GM19240 (cell line): ENCODE data around the gene XYLT1.
A peak's percentile ranks its signal among the peaks of the same experiment; 100 is the strongest.
"Not testable (repeated sequence)": the region's sequence is repeated elsewhere in the genome, so short reads cannot be mapped to it uniquely, and the experiment has no call there.

ENCODE experiments used
- DNase-seq: peaks from one replicate; pipeline ENCODE4 v3.0.0; 2011; ENCODE audit warnings: low spot score; ENCODE audit not compliant: insufficient read length

XYLT1 gene

DNA sequence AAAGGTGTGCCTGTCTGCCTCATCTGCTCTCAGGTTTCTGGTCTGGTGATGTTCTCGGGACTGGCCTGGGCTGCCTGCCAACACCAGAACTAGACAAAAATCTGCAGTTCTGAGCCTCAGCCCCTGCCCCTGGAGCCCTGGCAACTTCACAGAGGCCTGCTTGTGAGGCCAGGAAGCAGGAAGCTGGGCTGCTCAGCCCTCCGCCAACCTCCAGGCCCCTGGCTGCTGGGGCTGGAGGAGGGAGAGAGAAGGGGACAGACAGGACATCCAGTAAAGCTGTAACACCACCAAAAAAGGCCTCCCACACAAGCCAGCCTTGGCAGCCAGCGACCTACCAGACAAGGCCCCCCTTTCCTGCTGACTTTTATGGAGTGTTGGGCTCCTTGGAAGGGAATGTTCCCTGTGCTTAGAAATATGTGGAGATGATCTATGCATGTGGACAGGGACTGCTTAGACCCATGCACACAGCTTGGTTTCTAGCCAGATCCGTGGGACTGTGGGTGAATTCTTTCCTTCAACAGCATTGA lies 157.6 kb downstream of the XYLT1 start:
- no peak for DNase-seq

DNA sequence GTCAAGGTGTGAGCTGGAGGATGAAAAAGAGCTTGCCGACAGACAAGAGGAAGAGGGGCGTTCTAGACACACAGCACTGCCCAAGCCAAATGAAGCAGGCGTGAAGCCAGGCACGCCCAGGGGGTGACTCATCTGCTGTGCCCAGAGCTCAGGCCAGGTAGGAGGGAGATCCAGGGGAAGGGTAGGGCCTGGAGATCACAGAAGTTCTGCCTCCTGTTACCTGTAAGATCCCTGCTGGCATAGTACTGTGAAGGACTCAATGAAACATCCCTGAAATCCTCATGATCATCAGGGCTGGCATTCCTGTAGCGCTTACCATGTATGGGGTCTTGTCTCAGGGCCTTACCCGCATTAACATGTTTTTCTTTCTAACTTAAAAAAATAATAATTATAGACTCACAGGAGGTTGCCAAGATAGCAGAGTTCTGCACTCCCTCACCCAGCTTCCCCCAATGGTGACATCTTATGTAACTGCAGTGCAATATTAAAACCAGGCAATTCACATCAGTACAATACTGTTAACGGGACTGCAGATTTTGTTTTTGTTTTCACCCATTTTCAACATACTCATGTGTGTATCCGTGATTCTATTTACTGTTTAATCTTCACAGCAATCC lies 158.6 kb downstream of the XYLT1 start:
- no peak for DNase-seq

- DNase-seq, result no peak
Observed at GRCh38 chr16:17311333-17312093, 159.2 kb downstream of the XYLT1 start.

DNA sequence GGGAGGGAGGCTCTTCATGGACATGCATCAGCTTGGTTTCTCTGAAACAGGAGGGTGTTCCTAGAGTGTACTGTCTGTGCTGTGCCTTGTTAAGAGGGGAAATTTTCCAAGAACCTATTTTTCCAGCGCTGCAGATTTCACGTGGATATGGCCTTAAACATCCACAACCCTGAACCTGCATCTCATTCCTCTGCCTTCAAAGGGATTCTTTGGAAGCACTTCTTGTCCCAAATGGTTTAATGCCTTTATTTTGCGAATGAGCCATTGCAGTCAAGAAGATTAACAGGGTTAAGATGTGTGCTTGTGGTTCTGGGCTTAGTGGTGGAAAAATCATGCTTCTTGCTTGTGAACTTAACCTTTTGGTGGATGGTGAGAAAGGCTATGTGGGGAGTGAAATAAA lies 161.2 kb downstream of the XYLT1 start:
- DNase-seq, result no peak

DNA sequence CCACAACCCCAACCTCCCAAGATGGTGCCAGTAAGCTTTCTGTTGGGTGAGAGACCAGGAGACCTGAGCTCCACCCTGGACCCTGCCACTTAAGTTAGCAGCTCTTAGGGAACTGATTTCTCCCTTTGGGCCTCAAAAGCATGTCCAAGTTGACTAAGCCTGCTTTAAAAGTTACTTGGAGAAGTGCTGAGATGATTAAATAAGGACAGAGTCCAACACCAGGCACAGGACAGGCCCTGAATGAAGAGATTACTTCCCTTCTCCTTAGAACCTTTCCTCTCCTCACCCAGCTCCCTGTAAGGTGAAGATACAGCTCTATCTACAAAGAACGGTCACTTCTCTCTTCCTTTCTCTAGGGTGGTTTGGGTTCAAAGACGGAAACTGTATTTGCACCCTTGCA lies 162.6 kb downstream of the XYLT1 start:
- no peak for DNase-seq

GRCh38 chr16:17307504-17307903 lies 163.3 kb downstream of the XYLT1 start:
- no peak for DNase-seq

GRCh38 chr16:17306745-17307144 lies 164.0 kb downstream of the XYLT1 start:
- no peak for DNase-seq

DNA sequence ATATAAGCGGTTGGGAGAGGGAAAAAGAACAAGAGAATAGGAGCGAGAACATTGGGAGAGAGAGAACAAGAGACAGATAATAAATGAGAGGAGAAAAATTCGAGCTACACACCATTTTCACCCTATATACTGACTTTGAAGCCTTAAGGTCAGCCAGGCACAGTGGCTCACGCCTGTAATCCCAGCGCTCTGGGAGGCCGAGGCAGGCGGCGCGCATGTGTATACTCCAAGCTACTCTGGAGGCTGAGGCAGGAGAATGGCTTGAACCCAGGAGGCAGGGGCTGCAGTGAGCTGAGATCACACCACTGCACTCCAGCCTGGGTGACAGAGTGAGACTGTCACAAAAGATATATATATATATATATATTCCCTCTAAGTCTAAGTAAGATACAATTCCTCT lies 164.5 kb downstream of the XYLT1 start:
- DNase-seq, result not testable (repeated sequence)

GRCh38 chr16:17305694-17306093 lies 165.1 kb downstream of the XYLT1 start:
- peak; percentile 23 for DNase-seq

GRCh38 chr16:17304491-17305119 lies 166.2 kb downstream of the XYLT1 start:
- no peak for DNase-seq

GRCh38 chr16:17304106-17304490 lies 166.7 kb downstream of the XYLT1 start:
- DNase-seq, result no peak

DNA sequence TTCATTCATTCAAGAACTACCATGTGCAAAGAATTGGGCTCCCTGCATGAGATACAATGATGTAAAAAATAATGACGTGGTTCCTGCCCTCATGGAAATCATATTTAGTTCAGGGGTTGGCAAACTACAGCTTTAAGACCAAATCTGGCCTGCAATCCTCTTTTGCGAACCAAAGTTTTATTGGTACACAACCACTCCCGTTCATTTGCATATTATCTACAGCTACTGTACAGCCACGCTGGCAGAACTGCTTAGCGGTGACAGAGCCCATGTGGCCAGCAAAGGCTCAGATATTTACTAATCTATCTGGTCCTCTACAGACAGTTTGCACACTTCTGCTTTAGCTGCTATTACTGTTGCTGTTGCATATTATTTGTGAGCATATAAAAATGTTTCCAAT lies 167.7 kb downstream of the XYLT1 start:
- DNase-seq, result no peak

DNA sequence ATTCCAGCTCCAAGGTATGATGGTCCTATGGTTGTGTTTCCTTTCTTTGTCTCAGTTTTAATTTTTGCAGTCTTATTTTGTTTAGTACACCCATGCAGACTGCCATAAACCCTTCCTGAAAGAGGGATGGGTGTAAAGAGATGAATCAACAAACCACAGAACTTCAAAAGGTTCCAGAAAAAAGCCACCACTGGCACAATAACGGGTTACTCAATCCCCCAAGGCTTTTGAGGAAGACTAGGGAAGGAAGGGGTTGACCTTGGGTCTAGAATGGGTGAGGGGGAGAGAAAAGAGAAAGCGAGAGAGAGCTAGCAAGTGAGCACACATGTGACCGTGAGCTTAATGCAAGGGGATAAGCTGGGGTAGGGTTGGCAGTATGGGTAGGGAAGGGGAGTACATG lies 168.1 kb downstream of the XYLT1 start:
- no peak for DNase-seq

- DNase-seq, result no peak
Observed at GRCh38 chr16:17302214-17302613, 168.5 kb downstream of the XYLT1 start.

GRCh38 chr16:17301593-17302135 lies 169.1 kb downstream of the XYLT1 start:
- peak; percentile 70 for DNase-seq

DNA sequence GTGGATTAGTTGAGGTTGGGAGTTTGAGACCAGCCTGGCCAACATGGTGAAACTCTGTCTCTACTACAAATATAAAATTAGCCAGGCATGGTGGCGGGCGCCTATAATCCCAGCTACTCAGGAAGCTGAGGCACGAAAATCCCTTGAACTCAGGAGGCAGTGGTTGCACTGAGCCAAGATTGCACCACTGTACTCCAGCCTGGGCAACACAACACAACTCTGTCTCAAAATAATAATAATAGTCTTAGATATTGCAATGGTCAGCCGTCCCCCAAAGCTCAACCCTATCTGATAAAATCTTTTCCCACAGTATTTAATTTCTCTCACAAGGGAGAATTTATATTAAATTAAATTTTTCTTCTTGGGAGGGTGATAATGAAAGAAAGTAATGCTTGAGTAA lies 169.6 kb downstream of the XYLT1 start:
- DNase-seq, result no peak

DNA sequence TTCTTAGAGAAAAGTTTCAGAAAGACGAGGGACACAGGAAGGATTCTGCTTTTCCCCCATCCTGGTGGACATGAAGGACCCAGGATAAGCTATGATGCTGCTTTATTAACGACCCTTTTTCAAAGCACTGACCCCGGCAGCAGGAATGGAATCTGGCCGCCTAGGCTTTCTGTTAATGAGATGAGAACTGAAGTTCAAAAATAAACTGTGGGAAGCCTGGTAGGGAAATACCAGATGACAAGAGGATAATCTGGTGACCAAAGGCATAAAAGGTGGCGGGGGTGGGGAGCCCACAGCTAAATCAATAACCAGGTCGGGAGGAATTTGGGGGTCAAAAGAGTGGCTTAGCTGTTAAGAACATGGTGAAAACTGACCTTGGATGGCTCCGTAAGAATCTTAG lies 171.0 kb downstream of the XYLT1 start:
- no peak for DNase-seq

GRCh38 chr16:17298238-17298637 lies 172.5 kb downstream of the XYLT1 start:
- no peak for DNase-seq

DNA sequence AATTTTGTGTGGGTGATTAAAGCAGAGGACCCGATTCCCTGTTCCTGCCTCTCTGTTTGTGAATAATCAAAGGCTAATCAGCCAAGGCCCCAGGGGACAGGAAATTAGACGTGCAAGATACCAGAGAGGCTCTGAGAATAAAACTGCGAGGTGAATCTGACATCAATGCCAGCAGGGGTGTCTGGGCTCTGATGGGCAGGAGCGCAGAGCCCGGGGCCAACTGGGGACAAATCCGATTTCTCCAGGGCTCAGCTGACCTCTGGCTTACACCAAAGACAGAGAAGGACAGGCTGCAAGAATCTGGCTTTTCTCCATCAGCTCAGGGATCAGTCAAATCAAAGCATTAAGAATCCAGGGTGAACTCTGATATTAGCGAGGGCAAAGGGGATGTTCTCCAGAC lies 174.3 kb downstream of the XYLT1 start:
- DNase-seq, result no peak

- DNase-seq, result no peak
Observed at GRCh38 chr16:17295948-17296347, 174.8 kb downstream of the XYLT1 start.

- no peak for DNase-seq
Observed at GRCh38 chr16:17294856-17295255, 175.9 kb downstream of the XYLT1 start.
